HG03432 (cell line): ENCODE data around the gene ACTC1.

ENCODE experiments used
- ATAC-seq: cut with Tn5 transposase; IDR thresholded peaks from one replicate; pipeline ENCODE4 v1.9.1; 2021; ENCODE audit warnings: mild to moderate bottlenecking, moderate library complexity; ENCODE audit not compliant: unreplicated experiment

Gene ACTC1

GRCh38 chr15:34759992-34760391 is 35.4 kb downstream of the ACTC1 start:
- no peak for ATAC-seq

- ATAC-seq, result no peak
Measured at GRCh38 chr15:34759347-34759746, 36.0 kb downstream of the ACTC1 start.

DNA sequence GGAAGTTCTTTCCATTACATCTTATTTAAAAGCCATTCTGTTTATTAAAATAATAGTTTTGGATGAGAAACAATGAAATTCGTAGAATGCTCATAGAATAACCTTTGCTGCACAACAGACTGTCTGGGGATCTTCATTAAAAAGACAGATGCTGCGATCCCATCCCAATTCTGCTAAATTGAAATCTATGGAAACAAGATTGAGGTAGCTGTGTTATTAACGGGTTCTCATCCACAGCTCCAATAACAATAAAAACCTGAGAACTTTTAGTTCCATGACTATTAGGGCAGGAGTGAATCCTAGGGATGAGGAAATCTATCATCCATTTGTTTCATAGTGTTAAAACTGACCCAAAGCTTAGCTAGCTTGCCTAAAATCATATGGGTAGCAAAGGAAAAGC is 38.1 kb downstream of the ACTC1 start:
- ATAC-seq, result no peak

DNA sequence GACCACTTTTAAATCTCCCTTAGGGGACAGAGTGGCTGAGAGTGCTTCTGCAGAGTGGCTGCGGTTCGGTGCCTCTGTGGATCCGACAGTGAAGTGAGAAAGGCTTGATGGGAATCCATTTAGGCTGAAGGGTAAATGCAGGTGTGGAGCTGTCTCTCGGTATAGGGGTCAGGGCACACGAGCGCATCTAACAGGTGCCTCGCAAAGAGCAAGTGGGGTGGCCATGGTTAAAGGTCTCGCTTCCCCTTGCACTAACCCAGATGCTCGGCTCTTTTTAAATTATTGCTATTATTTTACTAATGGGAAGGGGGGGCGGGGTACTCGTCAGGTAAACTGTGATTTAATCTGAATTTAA is 40.0 kb downstream of the ACTC1 start:
- no peak for ATAC-seq

- ATAC-seq, result no peak
Measured at GRCh38 chr15:34754674-34755418, 40.5 kb downstream of the ACTC1 start, which contains the start of gene GJD2. TSS of gene GJD2 (minus strand) at chr15:34754998. CDS start at chr15:34754488, 510 bp downstream.

DNA sequence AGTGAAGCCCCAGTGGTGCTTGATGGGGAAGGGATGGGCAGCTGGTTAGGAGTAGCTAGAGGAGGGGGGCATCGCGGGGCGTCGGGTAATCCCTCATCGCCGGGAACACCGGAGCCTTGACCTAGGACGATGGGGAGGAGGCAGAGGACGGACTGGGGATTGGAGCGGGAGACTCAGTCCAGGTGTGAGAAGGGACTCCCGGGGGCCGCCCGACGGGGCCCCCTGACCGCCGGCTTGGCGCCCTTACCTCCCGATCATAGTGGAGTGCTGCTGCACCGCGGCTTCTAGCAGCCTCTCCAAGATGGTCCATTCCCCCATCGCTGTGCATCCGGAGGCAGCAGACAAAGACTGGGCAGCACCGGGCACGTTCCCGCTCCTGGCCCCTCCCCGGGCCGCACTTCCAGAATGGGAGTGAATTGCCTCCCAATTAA is 41.2 kb downstream of the ACTC1 start:
- ATAC-seq, result no peak

GRCh38 chr15:34753236-34753894 is 42.0 kb downstream of the ACTC1 start:
- no peak for ATAC-seq

- no peak for ATAC-seq
Measured at GRCh38 chr15:34749691-34750090, 45.7 kb downstream of the ACTC1 start.
